Endothelial cell of umbilical vein (primary cell): ENCODE data around the gene RAB14.

Experiments
- EZH2 ChIP-seq: IDR thresholded peaks from 2 replicates; pipeline ENCODE4 v1.6.1; 2012; ENCODE audit warnings: borderline replicate concordance, low read depth, mild to moderate bottlenecking, moderate library complexity, low read length, inconsistent platforms; ENCODE audit not compliant: severe bottlenecking
- JUN ChIP-seq: IDR thresholded peaks from 2 replicates; pipeline ENCODE4 v1.6.1; 2011; ENCODE audit warnings: borderline replicate concordance, low read depth; ENCODE audit not compliant: insufficient read length, insufficient read depth
- MYC ChIP-seq: IDR thresholded peaks from one replicate; pipeline ENCODE4 v1.6.1; 2011; ENCODE audit warnings: mild to moderate bottlenecking, low read depth, low read length
- POLR2A ChIP-seq: IDR thresholded peaks from 2 replicates; pipeline ENCODE4 v1.6.1; 2012; ENCODE audit warnings: low read depth, mild to moderate bottlenecking, control low read depth, low read length
- POLR2AphosphoS5 ChIP-seq: IDR thresholded peaks from 2 replicates; pipeline ENCODE4 v1.6.1; 2012; ENCODE audit warnings: low read depth, mild to moderate bottlenecking, control low read depth, low read length, moderate library complexity; ENCODE audit not compliant: insufficient read depth
- TF ChIP-seq, protein P1 (sequence below), 2 donors: IDR thresholded peaks; 1 replicate in 1 of 2; 2 replicates in 1 of 2; pipeline ENCODE4 v1.5.1; 2011; ENCODE audit warnings: low read length in 2 of 2, mild to moderate bottlenecking in 2 of 2, moderate library complexity in 2 of 2, control low read depth in 1 of 2, inconsistent platforms in 1 of 2, low read depth in 1 of 2; ENCODE audit not compliant: insufficient read depth in 1 of 2; ENCODE audit errors: extremely low read depth in 1 of 2
- TF ChIP-seq, protein P2 (sequence below): IDR thresholded peaks from 2 replicates; pipeline ENCODE4 v1.6.1; 2011; ENCODE audit not compliant: insufficient read depth, insufficient read length

DNA sequence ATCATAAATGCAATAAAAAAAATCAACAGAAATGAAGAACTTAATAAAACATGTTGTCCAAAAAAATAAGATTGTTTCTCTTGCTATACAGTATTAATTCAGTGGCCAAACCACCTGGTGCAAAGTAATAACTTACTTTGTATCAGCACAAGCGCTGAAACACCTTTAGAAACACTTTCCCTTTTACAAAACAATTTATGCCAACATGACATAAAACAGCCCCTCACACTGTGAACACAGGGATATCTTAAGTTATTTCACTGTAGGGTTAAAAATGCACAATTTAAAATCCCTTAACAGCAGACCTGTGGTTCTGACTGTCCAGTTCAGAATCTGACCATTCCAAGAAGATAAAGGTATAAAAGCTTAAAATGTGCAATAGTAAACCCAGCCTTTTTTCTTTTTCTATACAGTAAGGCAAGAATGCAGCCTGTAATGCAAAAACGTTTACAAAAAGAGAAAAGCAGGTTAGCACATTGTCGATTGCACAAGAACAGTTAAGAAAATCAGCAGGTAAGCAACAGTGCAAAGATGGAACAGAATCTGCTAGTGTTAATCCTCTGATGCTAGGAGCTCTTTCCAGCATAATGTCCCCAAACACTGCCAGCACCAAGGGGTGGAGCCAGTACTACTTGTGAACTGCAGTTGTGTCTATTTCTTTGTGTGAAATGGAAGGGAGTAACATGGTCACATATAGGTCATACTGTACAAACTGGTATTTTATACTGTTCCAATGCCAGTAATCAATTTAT is 21.6 kb downstream of the RAB14 start:
- TF ChIP-seq EZH2 (no peak), POLR2A (no peak), MYC (no peak), JUN (no peak), POLR2AphosphoS5 (no peak)
- TF ChIP-seq, protein P1, sequence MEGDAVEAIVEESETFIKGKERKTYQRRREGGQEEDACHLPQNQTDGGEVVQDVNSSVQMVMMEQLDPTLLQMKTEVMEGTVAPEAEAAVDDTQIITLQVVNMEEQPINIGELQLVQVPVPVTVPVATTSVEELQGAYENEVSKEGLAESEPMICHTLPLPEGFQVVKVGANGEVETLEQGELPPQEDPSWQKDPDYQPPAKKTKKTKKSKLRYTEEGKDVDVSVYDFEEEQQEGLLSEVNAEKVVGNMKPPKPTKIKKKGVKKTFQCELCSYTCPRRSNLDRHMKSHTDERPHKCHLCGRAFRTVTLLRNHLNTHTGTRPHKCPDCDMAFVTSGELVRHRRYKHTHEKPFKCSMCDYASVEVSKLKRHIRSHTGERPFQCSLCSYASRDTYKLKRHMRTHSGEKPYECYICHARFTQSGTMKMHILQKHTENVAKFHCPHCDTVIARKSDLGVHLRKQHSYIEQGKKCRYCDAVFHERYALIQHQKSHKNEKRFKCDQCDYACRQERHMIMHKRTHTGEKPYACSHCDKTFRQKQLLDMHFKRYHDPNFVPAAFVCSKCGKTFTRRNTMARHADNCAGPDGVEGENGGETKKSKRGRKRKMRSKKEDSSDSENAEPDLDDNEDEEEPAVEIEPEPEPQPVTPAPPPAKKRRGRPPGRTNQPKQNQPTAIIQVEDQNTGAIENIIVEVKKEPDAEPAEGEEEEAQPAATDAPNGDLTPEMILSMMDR (IDR thresholded peaks at IDR 0.05; ENCODE audit: extremely low read depth in 1 of 2, insufficient read depth in 1 of 2, low read depth in 1 of 2, low read length in 2 of 2): no peak
- TF ChIP-seq, protein P2, sequence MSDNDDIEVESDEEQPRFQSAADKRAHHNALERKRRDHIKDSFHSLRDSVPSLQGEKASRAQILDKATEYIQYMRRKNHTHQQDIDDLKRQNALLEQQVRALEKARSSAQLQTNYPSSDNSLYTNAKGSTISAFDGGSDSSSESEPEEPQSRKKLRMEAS: no peak
